ENCODE results near the gene EBF4.

EBF4 gene

GRCh38 chr20:2692036-2692885 is at the start of gene EBF4:
Gene EBF4, plus strand, starts transcription at chr20:2692780. Its CDS starts 866 bp downstream, at chr20:2693646.
- no peak for DNase-seq

- no peak for DNase-seq
These were observed 48.9 kb upstream of the EBF4 start for GRCh38 chr20:2643708-2644107.

- peak; percentile 73 to 82 for DNase-seq
These were observed 40.5 kb upstream of the EBF4 start, which contains the start of gene NOP56 for GRCh38 chr20:2651772-2652723. Gene NOP56, plus strand, starts transcription at chr20:2652632. Its CDS starts 29 bp downstream, at chr20:2652661.

GRCh38 chr20:2652724-2653555 is 39.6 kb upstream of the EBF4 start:
- no peak for DNase-seq

- no peak for DNase-seq
These were observed 38.8 kb upstream of the EBF4 start for GRCh38 chr20:2653556-2654383.

GRCh38 chr20:2654384-2654822 is 38.2 kb upstream of the EBF4 start:
- DNase-seq, result no peak

- DNase-seq, result no peak
These were observed 37.7 kb upstream of the EBF4 start for GRCh38 chr20:2654831-2655230.

- no peak for DNase-seq
These were observed 37.1 kb upstream of the EBF4 start for GRCh38 chr20:2655331-2656116.

- DNase-seq, result no peak
These were observed 36.0 kb upstream of the EBF4 start for GRCh38 chr20:2656471-2657117.

GRCh38 chr20:2657241-2657640 is 35.3 kb upstream of the EBF4 start:
- no peak for DNase-seq

GRCh38 chr20:2657674-2658073 is 34.9 kb upstream of the EBF4 start:
- DNase-seq, result no peak

GRCh38 chr20:2658414-2659354 is 33.9 kb upstream of the EBF4 start:
- DNase-seq, result no peak

- no peak for DNase-seq
These were observed 33.0 kb upstream of the EBF4 start for GRCh38 chr20:2659547-2659946.

GRCh38 chr20:2663364-2663886 is 29.2 kb upstream of the EBF4 start:
- no peak for DNase-seq

- DNase-seq, result peak; percentile 78 to 96
These were observed 28.5 kb upstream of the EBF4 start, which contains the start of gene IDH3B for GRCh38 chr20:2663887-2664719. Gene IDH3B, minus strand, starts transcription at chr20:2664216. Its CDS starts 28 bp downstream, at chr20:2664188.

GRCh38 chr20:2671977-2672376 is 20.6 kb upstream of the EBF4 start:
- no peak for DNase-seq

- DNase-seq, result no peak
These were observed 20.1 kb upstream of the EBF4 start for GRCh38 chr20:2672446-2672845.

- DNase-seq, result no peak
These were observed 19.1 kb upstream of the EBF4 start for GRCh38 chr20:2673453-2673852.

Measured in bone marrow (tissue), 2 donors.